AG04450 (cell line): Measurements from ENCODE around the gene KIAA1328. TPM values are rescaled to one million over a fixed set of nuclear protein-coding genes. Genes with fewer than 3 reads are reported as not detected.

Experiments used
- CTCF ChIA-PET: fragments of 300-600, 350-600 bp; formaldehyde crosslinking; extraction: SDS; loops from one replicate; lab custom pipeline; 2022; ENCODE audit warnings: antibody characterized with exemption, inconsistent platforms; lab: Charles Lee
- POLR2A ChIA-PET: fragments of 350-600 bp; formaldehyde crosslinking; extraction: SDS; loops from one replicate; lab custom pipeline; 2021; ENCODE audit warnings: antibody characterized with exemption, inconsistent platforms; lab: Yijun Ruan, JAX
- DNase-seq: peaks from one replicate; pipeline ENCODE4 v3.0.0-alpha.2; 2011; ENCODE audit warnings: low read depth, low spot score
- H3K27ac ChIP-seq: one replicate; pipeline ENCODE4 v1.5.1; 2012; ENCODE audit warnings: low read depth, low read length, control low read depth
- H3K27me3 ChIP-seq: one replicate; pipeline ENCODE4 v1.6.0; 2012; ENCODE audit warnings: low read length; ENCODE audit not compliant: control insufficient read depth, insufficient read depth
- H3K4me3 ChIP-seq: 2 replicates; pipeline ENCODE4 v1.5.1; 2011; ENCODE audit warnings: mild to moderate bottlenecking, low read depth, low read length, control low read depth
- H3K9me3 ChIP-seq: 2 replicates; pipeline ENCODE4 v1.5.1; 2012; ENCODE audit warnings: low read length; ENCODE audit not compliant: control insufficient read depth, insufficient read depth
- CTCF ChIP-seq: IDR thresholded peaks from 2 replicates; pipeline ENCODE4 v1.5.1; 2011; ENCODE audit warnings: low read depth, low read length, control low read depth, inconsistent platforms
- polyA plus RNA-seq: library from polyadenylated mRNA; depleted of rRNA; stranded (reverse); fragments of >200 nt; gene quantifications from 2 replicates; pipeline ENCODE4 v1.2.3, GENCODE V29; 2011

Gene KIAA1328
- polyA plus RNA-seq, 1 experiment = 3.9 TPM

DNA sequence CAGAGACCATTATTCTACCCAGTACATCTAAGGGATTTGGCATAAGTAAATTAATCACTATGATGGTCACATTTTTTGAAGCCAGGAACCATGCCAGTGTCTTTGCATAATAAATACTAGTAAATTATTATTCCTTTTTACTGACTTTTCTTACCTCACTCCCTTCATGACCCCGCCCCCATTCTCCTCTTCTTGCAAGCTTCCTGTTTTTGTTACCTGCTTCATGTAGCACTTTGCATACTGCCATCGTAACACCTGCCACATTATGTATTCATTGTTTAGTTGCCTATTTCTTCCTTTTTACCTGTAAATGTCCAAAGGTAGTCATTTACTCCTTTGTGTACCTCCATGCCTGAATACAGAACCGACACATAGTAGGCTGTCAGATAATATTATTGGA lies 309.5 kb downstream of the KIAA1328 start:
- POLR2A ChIA-PET = no interaction called here
- Histone ChIP-seq H3K9me3 (no peaks in the 10 kb centered on the region), H3K27me3 (no peaks in the 10 kb centered on the region), H3K4me3 (no peak overlapping the region), H3K27ac (no peak overlapping the region)
- CTCF ChIA-PET = no interaction called here
- TF ChIP-seq CTCF = no peak
- DNase-seq = no peak

- H3K4me3 ChIP-seq = no peak overlapping the region
- ChIA-PET CTCF (no interaction called here), POLR2A (no interaction called here)
- H3K27ac ChIP-seq = no peak overlapping the region
- no peaks in the 10 kb centered on the region for H3K9me3 ChIP-seq
- DNase-seq = no peak
- H3K27me3 ChIP-seq = no peaks in the 10 kb centered on the region
- no peak for TF ChIP-seq CTCF
Measured at GRCh38 chr18:37139876-37140275, 310.9 kb downstream of the KIAA1328 start.

DNA sequence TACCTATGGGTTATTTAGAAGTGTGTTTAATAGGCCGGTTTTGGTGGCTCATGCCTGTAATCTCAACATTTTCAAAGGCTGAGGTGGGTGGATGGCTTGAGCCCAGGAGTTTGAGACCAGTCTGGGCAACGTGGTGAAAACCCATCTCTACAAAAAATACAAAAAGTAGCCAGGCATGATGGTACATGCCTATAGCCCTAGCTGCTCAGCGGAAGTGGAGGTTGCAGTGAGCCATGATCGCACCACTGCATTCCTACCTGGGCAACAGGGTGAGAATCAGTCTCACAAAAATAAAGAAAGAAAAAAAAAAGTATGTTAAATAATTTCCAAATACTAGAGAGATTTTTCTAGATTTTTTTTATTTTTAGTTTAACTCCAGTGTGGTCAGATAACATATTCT lies 316.0 kb downstream of the KIAA1328 start:
- POLR2A ChIA-PET = no interaction called here
- Histone ChIP-seq H3K27ac (no peak overlapping the region), H3K4me3 (no peak overlapping the region), H3K27me3 (no peaks in the 10 kb centered on the region), H3K9me3 (no peaks in the 10 kb centered on the region)
- CTCF ChIA-PET = no interaction called here
- TF ChIP-seq CTCF = no peak
- DNase-seq = no peak

DNA sequence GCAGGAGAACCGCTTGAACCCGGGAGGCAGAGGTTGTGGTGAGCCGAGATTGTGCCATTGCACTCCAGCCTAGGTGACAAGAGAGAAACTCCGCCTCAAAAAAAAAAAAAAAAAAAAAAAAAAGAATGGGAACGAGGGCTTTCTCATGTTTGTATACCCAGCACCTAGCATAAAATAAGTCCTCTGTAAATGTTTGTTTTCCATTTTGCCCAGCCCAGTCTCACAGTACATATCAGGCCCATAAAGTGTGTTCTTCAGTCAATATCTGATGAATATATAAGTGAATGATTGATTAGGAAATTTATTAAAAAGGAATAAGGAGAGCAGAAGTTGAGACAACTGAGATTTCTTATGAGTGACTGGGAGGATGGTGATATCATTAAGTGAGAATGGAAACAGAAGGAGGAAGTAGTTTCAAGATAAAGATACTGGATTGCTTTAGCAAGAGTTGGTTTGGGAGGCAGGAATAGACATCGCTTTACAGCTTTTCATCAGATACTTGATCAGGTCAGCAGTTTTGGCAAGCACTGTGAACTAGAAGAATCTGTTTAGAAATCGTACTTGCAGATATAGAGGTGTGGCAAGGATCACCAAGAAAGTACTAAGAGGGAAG lies 327.5 kb downstream of the KIAA1328 start:
- no peak overlapping the region for H3K4me3 ChIP-seq
- no peak for TF ChIP-seq CTCF
- no peaks in the 10 kb centered on the region for H3K27me3 ChIP-seq
- CTCF ChIA-PET = no interaction called here
- no peak overlapping the region for H3K27ac ChIP-seq
- POLR2A ChIA-PET = no interaction called here
- no peak for DNase-seq
- H3K9me3 ChIP-seq = no peaks in the 10 kb centered on the region

DNA sequence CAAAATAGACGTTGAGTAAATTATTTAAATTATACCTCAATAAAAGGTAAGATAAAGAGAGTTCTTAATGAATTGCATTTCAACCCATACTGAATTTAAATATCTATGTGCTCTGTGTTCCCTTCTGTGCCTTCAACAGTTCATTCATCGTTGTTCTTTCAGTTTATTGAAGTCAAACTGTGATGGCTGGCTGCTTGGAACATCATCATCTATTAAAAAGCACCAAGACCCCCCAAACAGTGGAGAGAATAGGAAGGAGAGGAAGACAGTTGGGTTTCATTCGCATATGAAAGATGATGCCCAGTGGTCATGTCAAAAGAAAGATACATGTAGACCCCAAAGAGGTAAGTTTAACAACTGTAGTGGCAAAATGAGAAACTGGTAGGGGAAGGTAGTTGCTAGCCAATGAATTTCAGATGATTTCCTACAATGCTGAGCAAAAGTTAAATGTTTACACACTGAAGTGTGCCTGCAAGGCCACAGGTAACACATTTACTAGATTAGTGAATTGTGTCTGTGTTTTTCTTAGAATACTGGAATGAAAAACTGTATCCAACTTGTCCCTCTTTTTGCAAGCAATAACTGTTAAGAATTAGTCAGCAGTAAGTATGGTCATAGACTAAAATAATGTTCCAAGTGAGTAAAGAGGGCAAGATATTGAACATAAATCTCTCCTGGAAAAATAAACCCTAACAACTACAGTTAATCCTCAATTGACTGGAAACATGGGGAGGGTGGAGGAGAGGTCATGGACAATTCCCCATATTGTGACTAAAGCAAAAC lies 331.3 kb downstream of the KIAA1328 start:
- POLR2A ChIA-PET = no interaction called here
- CTCF ChIA-PET = no interaction called here
- Histone ChIP-seq H3K4me3 (no peak overlapping the region), H3K27ac (no peak overlapping the region), H3K9me3 (no peaks in the 10 kb centered on the region), H3K27me3 (no peaks in the 10 kb centered on the region)
- TF ChIP-seq CTCF = no peak
- no peak for DNase-seq
